Metanephros (tissue), 2 donors: ENCODE measurements around the gene IFT22. TPM values are rescaled to one million over a fixed set of nuclear protein-coding genes. Genes with fewer than 3 reads are reported as not detected.

Experiments used
- small RNA-seq: library from RNA; depleted of rRNA; stranded (forward); fragments of <200 nt; gene quantifications from one replicate; pipeline ENCODE3, GENCODE V24; 2014; ENCODE audit warnings: low replicate concordance
- total RNA-seq: library from RNA; depleted of rRNA; stranded (reverse); fragments of >200 nt; gene quantifications from one replicate; pipeline ENCODE4 v1.2.3, GENCODE V29; 2014

The IFT22 gene
- total RNA-seq: 47.1 TPM

DNA sequence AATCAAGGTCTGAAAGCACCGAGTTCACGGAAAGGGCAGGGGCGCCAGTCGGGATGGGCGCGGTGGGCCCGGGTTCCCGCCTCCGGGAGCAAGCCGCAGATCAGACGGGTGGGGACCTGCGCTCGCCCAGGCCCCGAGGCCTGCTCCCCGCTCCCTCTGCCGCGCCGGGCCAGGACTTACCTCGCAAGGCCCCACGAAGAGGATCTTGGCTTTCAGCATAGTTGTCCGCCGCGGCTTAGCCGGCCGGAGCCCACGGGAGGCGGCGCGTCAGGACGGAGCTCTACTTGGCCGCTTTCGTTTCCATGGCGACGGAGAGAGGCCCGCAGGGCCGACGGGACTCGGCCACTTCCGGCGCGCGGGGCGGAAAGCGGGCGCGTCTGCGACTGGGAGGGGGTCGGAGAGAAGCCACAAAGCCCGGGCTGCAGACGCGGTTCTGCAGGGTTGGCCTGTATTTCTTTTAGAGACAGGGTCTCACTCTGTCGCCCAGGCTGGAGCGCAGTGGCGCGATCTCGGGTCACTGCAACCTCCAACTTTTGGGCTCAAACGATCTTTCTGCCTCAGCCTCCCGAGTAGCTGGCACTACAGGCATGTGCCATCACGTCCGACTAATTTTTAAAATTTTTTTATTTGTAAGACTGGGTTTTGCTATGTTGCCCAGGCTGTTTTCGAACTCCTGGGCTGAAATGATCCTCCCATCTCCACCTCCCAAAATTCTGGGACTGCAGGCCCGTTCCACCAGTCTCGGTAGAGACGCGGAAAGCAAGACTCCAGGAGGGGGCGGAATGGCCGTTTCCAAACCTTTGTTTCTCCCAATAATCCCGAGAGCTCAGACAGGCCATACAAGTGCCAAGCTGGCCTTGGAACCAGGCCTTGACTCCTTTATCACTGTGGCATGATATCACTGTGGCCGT, at the start of gene IFT22:
IFT22 (minus strand) TSS at position 322 of the 911 bp plus-strand sequence; CDS start at position 219, 103 bp downstream.

DNA sequence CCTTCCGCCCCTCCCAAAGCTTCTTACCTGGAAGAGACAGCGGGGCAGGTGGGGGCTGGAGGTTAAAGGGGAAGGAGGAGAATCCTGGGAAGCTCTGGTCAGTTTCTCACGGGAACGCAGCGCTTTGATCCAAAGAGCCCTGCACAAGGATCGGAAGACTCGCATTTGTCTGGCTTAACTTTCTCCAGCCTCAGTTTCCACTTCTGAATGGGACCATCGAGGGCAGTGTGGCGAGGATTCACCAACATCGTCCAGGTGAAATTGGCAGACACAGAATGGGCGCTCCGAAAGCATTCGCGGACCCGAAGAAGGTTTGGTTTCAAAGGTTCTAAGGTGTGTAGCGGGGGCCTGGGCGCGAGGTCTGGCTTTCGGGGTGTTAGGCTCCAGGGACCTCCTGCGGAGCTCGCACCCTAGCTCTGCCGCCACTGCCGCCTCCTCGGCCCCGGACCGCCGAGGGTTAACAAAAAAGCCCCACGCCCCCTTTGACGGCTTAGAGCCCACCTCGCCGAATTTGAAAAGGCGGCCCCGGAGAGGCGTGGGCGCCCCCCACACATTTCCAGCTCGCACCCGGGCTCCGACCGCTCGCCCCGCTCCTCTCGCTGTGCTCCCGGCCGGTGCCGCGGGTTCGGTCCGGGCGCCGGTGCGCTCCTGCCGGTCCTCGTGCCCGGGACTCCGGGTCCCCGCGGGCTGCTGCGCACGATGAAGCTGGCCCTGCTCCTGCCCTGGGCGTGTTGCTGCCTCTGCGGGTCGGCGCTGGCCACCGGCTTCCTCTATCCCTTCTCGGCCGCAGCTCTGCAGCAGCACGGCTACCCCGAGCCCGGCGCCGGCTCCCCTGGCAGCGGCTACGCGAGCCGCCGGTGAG, 41.0 kb upstream of the IFT22 start, which contains the start of gene COL26A1:
COL26A1 (plus strand) TSS at position 542 of the 862 bp plus-strand sequence; CDS start at position 700, 158 bp downstream.

Small RNAs within 50 kb of the gene (small RNA-seq; reads per million reads assigned to genes)
- gene RNU6-1104P: not detected

Other genes starting within 250 kb of the IFT22 start
- 16.9 TPM for gene TRIM56, start 236.3 kb downstream of the IFT22 start, total RNA-seq
- gene SERPINE1, start 194.7 kb downstream of the IFT22 start, total RNA-seq: 3.4 TPM
- gene AP1S1, start 167.3 kb downstream of the IFT22 start, total RNA-seq: 39.6 TPM
- gene VGF, start 156.2 kb downstream of the IFT22 start, total RNA-seq: 0.23 TPM
- gene NAT16, start 141.5 kb downstream of the IFT22 start, total RNA-seq: not detected
- 1.8 TPM for gene MOGAT3, start 120.8 kb downstream of the IFT22 start, total RNA-seq
- 42.0 TPM for gene PLOD3, start 104.2 kb downstream of the IFT22 start, total RNA-seq
- gene ZNHIT1, start 103.6 kb downstream of the IFT22 start, total RNA-seq: 77.1 TPM
- 10.6 TPM for gene CLDN15, start 84.0 kb downstream of the IFT22 start, total RNA-seq
- gene FIS1, start 76.7 kb downstream of the IFT22 start, total RNA-seq: 132 TPM
- 21.9 TPM for gene COL26A1, start 41.1 kb upstream of the IFT22 start, total RNA-seq